Mononuclear cell (primary cell): Measurements from ENCODE around the gene SIM2. TPM values are rescaled to one million over a fixed set of nuclear protein-coding genes. Genes with fewer than 3 reads are reported as not detected.

ENCODE experiments used
- H3K27me3 ChIP-seq: 2 replicates; pipeline ENCODE4 v1.6.0; 2011; ENCODE audit warnings: low read length, control low read depth; ENCODE audit not compliant: insufficient read depth
- H3K4me1 ChIP-seq: 2 replicates; pipeline ENCODE4 v1.5.1; 2011; ENCODE audit warnings: mild to moderate bottlenecking, low read length, control low read depth; ENCODE audit not compliant: insufficient read depth
- H3K4me3 ChIP-seq: 2 replicates; pipeline ENCODE4 v1.5.1; 2011; ENCODE audit warnings: mild to moderate bottlenecking, low read length, moderate library complexity
- H3K9me3 ChIP-seq: 2 replicates; pipeline ENCODE4 v1.5.1; 2011; ENCODE audit warnings: low read depth, mild to moderate bottlenecking, control low read depth, low read length
- total RNA-seq: library from RNA; depleted of rRNA; stranded (reverse); fragments of >200 nt; gene quantifications from one replicate; pipeline ENCODE4 v1.2.3, GENCODE V29; 2012

The SIM2 gene
- total RNA-seq, 1 donor: not detected

DNA sequence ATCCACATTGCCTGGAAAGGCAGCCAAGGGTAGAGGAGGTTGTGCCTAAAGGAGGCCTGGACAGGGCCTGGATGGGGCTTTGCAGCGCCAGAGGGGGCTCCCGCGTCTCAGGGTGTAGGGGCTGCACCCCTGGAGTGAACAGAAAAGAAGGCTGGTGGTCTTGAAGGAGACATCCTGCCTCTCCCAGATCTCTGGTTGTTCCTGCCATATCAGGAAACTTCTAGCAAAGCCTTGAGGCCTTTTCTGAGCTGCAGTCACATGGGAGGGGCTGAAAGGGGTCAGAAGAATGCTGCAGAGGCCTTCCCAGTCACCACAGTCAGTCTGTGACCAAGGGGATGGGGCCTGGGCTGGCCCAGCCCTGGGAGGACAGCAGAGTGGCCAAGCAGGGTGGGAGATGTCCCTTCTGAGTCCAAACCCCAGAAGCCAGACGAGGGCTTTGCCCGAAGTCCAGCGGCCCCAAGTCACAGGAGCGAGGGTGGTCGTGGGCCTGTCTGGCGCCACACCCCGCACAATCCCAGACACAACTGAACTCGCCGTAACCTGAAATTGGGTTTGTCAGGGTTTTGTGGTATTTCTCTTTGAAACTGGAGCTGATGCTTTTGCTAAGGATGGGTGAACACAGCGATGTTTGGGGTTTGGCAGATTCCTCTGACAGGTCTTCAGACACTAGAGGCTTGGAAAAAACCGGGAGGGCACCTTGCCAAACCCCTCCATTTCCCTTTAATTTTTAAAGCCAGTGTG, 29.6 kb downstream of the SIM2 start:
- H3K4me3 ChIP-seq: no peak overlapping the region
- no peaks in the 10 kb centered on the region for H3K4me1 ChIP-seq
- H3K9me3 ChIP-seq: no peaks in the 10 kb centered on the region
- no peaks in the 10 kb centered on the region for H3K27me3 ChIP-seq

- H3K27me3 ChIP-seq: no peaks in the 10 kb centered on the region
- H3K4me3 ChIP-seq: no peak overlapping the region
- H3K4me1 ChIP-seq: no peaks in the 10 kb centered on the region
- H3K9me3 ChIP-seq: no peaks in the 10 kb centered on the region
Measured at GRCh38 chr21:36729310-36729970, 30.5 kb downstream of the SIM2 start.

DNA sequence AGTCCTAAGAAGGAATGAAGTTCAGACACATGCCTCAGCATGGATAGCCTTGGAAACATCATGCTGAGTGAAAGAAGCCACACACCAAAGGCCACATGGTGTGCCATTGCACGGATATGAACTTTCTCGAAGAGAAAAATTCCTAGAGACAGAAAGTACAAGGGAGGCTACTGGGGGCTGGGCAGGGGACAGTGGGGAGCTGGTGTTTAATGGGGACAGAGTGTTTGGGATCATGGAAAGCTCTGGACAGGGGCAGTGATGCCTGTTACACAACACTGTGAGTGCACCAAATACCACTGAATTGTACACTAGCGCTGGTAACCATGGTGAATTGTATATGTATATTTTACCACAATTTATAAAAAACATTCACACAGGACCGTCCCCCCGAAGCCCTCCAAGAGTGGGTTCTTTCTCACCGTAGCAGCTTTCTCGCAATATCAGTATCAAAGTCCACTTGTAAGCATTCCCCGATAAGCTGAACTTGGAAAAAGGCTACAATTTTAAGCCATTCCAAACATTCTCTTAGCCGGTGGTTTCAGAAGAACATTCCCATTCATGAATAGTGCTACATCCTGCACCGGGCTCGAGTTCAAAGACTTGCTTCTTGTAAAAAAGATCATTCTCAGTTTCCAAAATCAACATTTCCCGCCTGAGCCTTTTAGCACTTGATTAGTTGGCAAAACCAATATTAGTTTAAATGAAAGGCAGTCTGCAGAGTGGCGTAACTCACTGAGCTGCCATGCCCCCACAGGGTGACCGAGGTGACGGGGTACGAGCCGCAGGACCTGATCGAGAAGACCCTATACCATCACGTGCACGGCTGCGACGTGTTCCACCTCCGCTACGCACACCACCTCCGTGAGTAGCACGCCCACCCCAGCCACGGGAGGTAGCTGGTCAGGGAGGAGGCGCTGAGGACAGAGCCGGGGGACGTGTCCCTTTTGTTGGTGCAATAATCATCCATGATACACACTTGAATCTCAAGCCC, 31.7 kb downstream of the SIM2 start:
- no peaks in the 10 kb centered on the region for H3K9me3 ChIP-seq
- no peak overlapping the region for H3K4me3 ChIP-seq
- H3K27me3 ChIP-seq: no peaks in the 10 kb centered on the region
- no peaks in the 10 kb centered on the region for H3K4me1 ChIP-seq

DNA sequence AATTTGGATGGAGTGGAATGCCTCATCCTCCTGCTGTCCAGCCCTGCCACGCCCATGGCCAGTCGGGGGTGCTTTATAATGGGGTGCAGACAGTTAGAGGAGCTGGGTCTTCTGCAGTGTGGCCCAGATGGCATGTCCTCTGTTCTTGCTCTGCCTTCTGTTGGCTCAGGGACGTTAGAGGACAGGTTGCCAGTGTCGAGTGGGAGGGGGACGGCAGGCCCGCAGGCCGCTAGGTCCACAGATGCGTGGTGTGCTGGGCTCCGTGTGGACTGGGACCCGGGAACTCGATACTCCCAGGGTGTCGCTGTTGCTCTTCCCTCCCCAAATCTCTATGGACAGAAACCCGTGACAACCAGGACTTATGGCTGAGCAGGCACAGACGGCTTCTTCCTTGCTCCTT, 33.3 kb downstream of the SIM2 start:
- Histone ChIP-seq H3K9me3 (no peaks in the 10 kb centered on the region), H3K4me1 (no peaks in the 10 kb centered on the region), H3K4me3 (no peak overlapping the region), H3K27me3 (no peaks in the 10 kb centered on the region)

GRCh38 chr21:36732761-36733160, 33.8 kb downstream of the SIM2 start:
- no peaks in the 10 kb centered on the region for H3K27me3 ChIP-seq
- H3K4me1 ChIP-seq: no peaks in the 10 kb centered on the region
- H3K4me3 ChIP-seq: no peak overlapping the region
- H3K9me3 ChIP-seq: no peaks in the 10 kb centered on the region

DNA sequence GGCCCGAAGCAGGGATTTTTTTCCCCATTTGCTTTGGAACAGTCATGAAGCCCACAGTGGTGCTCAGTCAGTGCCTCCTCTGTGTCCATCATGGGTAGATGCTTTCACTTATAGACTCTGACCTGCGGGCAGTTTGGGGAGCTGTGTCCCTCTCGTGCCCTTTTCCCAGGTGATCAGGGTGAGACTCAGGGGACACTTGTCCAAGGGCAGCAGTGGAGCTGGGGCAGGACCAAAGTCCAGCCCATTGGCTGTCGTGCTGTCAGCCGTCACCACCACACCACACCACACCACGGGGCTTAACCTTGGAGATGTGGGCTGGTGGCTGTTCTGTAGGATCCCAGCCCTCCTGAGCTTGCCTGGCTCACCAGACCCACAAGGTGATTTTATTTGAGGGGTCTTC, 34.9 kb downstream of the SIM2 start:
- Histone ChIP-seq H3K9me3 (no peaks in the 10 kb centered on the region), H3K4me1 (no peaks in the 10 kb centered on the region), H3K27me3 (no peaks in the 10 kb centered on the region), H3K4me3 (no peak overlapping the region)

DNA sequence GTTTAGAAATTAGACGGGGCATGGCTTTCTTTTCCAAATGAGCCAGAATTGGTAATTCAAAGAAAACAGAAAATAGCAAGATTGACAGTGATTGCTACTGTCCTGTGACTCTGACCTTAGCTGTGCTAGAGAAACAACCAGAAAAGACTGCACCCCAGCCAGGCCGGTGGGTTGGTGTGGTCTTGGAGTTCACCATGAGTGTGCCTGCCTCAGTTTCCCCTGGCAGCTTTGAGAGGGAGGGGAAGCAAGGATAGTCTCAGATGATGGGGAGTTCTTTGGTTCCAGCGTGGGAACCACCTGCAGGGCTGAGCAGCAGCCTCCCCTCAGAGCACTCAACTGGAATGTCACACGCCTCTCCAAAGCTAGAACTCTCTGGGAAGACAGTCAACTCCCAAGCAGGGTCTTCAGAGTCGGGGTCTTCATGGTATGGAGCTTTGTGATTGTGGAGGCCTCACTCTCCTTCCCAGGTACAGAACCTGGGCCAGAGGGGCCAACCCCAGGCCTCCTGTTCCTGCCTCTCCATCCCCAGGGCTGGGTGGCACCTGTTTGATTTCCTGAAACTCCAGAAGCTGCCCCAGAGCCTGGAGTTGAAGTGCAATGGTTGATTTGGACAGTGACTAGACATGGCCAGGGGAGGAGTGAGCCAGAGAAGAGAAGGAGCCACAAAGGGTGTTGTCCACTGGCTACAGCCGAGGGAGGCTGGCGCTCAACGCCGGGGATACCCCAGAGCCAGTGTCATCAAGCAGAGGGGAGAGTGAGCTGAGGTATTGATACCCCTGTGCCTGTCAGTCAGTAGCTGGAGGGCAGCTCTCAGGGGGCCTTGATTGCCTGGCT, 35.7 kb downstream of the SIM2 start:
- Histone ChIP-seq H3K4me3 (no peak overlapping the region), H3K4me1 (no peaks in the 10 kb centered on the region), H3K9me3 (no peaks in the 10 kb centered on the region), H3K27me3 (no peaks in the 10 kb centered on the region)

GRCh38 chr21:36735201-36735515, 36.2 kb downstream of the SIM2 start:
- Histone ChIP-seq H3K4me1 (no peaks in the 10 kb centered on the region), H3K27me3 (no peaks in the 10 kb centered on the region), H3K4me3 (no peak overlapping the region), H3K9me3 (no peaks in the 10 kb centered on the region)

DNA sequence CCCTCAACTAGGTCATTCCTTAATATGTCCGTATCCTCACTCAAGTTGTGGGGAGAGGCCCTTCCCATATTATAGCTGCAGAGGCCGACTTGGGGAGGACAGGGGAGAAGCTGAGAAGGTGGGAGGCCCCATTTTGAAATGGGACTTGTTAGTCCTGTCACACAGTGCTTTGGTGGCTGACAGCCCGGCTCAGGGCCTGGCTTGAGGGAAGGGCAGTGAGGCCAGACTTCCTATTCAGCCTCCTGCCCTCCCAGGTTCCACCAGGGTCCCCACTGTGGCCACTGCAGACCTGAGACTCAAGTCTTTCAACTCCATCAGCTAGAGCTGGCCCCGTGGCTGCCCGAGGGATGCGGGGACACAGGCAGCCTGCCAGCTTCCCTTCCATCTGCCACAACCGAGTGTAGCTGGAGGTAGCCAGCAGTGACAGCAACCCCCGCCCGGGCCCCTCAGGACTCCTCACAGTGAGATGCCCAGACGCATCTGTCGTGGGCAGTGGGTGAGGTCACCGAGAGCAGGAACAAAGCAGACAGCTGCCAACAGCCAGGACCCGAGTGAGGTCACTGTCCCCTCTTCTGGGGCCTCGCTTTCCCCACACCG, 36.9 kb downstream of the SIM2 start:
- Histone ChIP-seq H3K4me3 (no peak overlapping the region), H3K27me3 (no peaks in the 10 kb centered on the region), H3K9me3 (no peaks in the 10 kb centered on the region), H3K4me1 (no peaks in the 10 kb centered on the region)

- Histone ChIP-seq H3K9me3 (no peaks in the 10 kb centered on the region), H3K4me3 (no peak overlapping the region), H3K27me3 (no peaks in the 10 kb centered on the region), H3K4me1 (no peaks in the 10 kb centered on the region)
Measured at GRCh38 chr21:36738489-36739126, 39.7 kb downstream of the SIM2 start.

DNA sequence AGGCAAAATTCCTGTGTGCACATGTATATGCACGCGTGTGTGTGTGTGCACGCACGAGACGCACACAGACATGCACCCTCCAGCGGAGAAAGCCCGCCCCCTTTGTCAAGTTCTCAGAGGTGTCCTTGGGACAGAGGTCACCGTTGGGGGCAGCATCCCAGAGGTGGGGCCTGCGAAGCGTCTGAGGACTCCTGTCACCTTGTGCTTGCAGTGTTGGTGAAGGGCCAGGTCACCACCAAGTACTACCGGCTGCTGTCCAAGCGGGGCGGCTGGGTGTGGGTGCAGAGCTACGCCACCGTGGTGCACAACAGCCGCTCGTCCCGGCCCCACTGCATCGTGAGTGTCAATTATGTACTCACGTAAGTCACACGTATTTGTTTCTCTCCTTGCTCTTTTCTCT, 42.6 kb downstream of the SIM2 start:
- Histone ChIP-seq H3K27me3 (peaks cover 6% of the 10 kb centered on the region), H3K4me3 (no peak overlapping the region), H3K9me3 (no peaks in the 10 kb centered on the region), H3K4me1 (no peaks in the 10 kb centered on the region)

GRCh38 chr21:36743008-36743407, 44.1 kb downstream of the SIM2 start:
- Histone ChIP-seq H3K4me3 (no peak overlapping the region), H3K27me3 (peaks cover 15% of the 10 kb centered on the region), H3K4me1 (no peaks in the 10 kb centered on the region), H3K9me3 (no peaks in the 10 kb centered on the region)

GRCh38 chr21:36743446-36743845, 44.5 kb downstream of the SIM2 start:
- Histone ChIP-seq H3K4me1 (no peaks in the 10 kb centered on the region), H3K4me3 (no peak overlapping the region), H3K9me3 (no peaks in the 10 kb centered on the region), H3K27me3 (peaks cover 19% of the 10 kb centered on the region)

- Histone ChIP-seq H3K9me3 (no peaks in the 10 kb centered on the region), H3K4me1 (no peaks in the 10 kb centered on the region), H3K4me3 (no peak overlapping the region), H3K27me3 (peaks cover 26% of the 10 kb centered on the region)
Measured at GRCh38 chr21:36744190-36744559, 45.3 kb downstream of the SIM2 start.
